GM23338 (cell line): ENCODE data around the gene LCLAT1. TPM values are rescaled to one million over a fixed set of nuclear protein-coding genes. Genes with fewer than 3 reads are reported as not detected.

Source experiments
- ATAC-seq: fragments of 200-7000 bp; cut with Tn5 transposase; 3 replicates; pipeline ENCODE4 v1.9.1; 2020
- DNase-seq: peaks from one replicate; pipeline ENCODE4 v3.0.0-alpha.2; 2015; ENCODE audit warnings: low spot score
- H2AFZ ChIP-seq: fragments of 200-600 bp; sonication (generic); 2 replicates; pipeline ENCODE4 v1.8.0; 2016; ENCODE audit warnings: antibody characterized with exemption, mild to moderate bottlenecking, moderate library complexity
- H3F3A ChIP-seq: fragments of 200-600 bp; sonication (generic); replicated peaks from 2 replicates; pipeline ENCODE4 v1.8.0; 2017; ENCODE audit warnings: antibody characterized with exemption, mixed run types, low read depth
- H3K27ac ChIP-seq: fragments of 200-600 bp; sonication (generic); 2 replicates; pipeline ENCODE4 v1.6.1; 2016; ENCODE audit warnings: low read depth
- H3K27me3 ChIP-seq: fragments of 200-600 bp; sonication (generic); 2 replicates; pipeline ENCODE4 v1.8.0; 2016; ENCODE audit warnings: mild to moderate bottlenecking, mixed run types, moderate library complexity; ENCODE audit not compliant: insufficient read depth
- H3K36me3 ChIP-seq: fragments of 200-600 bp; sonication (generic); 2 replicates; pipeline ENCODE4 v1.8.0; 2016; ENCODE audit warnings: mild to moderate bottlenecking; ENCODE audit not compliant: insufficient read depth
- H3K4me1 ChIP-seq: fragments of 200-600 bp; sonication (generic); 2 replicates; pipeline ENCODE4 v1.8.0; 2016; ENCODE audit warnings: mild to moderate bottlenecking, moderate library complexity; ENCODE audit not compliant: insufficient read depth
- H3K4me2 ChIP-seq: fragments of 200-600 bp; sonication (generic); 2 replicates; pipeline ENCODE4 v1.7.1; 2017; ENCODE audit warnings: mixed run types
- H3K4me3 ChIP-seq: fragments of 200-600 bp; sonication (generic); 2 replicates; pipeline ENCODE4 v1.6.1; 2016; ENCODE audit warnings: mixed run types
- H3K79me2 ChIP-seq: fragments of 200-600 bp; sonication (generic); replicated peaks from 2 replicates; pipeline ENCODE4 v1.8.0; 2017; ENCODE audit warnings: mild to moderate bottlenecking; ENCODE audit not compliant: insufficient read depth
- H3K9me2 ChIP-seq: fragments of 200-600 bp; sonication (generic); 2 replicates; pipeline ENCODE4 v1.8.0; 2017; ENCODE audit not compliant: insufficient read depth
- H4K20me1 ChIP-seq: fragments of 200-600 bp; sonication (generic); replicated peaks from 2 replicates; pipeline ENCODE4 v1.8.0; 2017; ENCODE audit warnings: mild to moderate bottlenecking; ENCODE audit not compliant: insufficient read depth
- H3K27ac Mint-ChIP-seq: 2 replicates; pipeline ENCODE4 v1.8.0; 2020; ENCODE audit warnings: inconsistent platforms, mild to moderate bottlenecking, moderate library complexity, mixed read lengths
- H3K27me3 Mint-ChIP-seq: 3 replicates; pipeline ENCODE4 v1.8.0; 2022; ENCODE audit warnings: low read depth, mild to moderate bottlenecking, moderate library complexity, mixed read lengths, inconsistent platforms; ENCODE audit not compliant: insufficient read depth, poor library complexity
- H3K36me3 Mint-ChIP-seq: 3 replicates; pipeline ENCODE4 v1.8.0; 2021; ENCODE audit warnings: low read depth, mild to moderate bottlenecking, inconsistent platforms, moderate library complexity, mixed read lengths
- H3K4me1 Mint-ChIP-seq: 3 replicates; pipeline ENCODE4 v1.8.0; 2020; ENCODE audit warnings: mild to moderate bottlenecking, inconsistent platforms, mixed read lengths
- H3K4me3 Mint-ChIP-seq: 3 replicates; pipeline ENCODE4 v1.8.0; 2021; ENCODE audit warnings: moderate library complexity, mild to moderate bottlenecking, inconsistent platforms, mixed read lengths
- H3K9me3 Mint-ChIP-seq: 3 replicates; pipeline ENCODE4 v1.8.0; 2020; ENCODE audit warnings: moderate library complexity, mild to moderate bottlenecking, inconsistent platforms, mixed read lengths
- CREB1 ChIP-seq: fragments of 250-450 bp; sonication (Bioruptor Pico); IDR thresholded peaks from 2 replicates; pipeline ENCODE4 v1.5.0; 2020; ENCODE audit warnings: low read depth, mild to moderate bottlenecking, moderate library complexity
- CTCF ChIP-seq, 2 experiments: fragments of 200-600 bp in 1 of 2; sonication (generic) in 1 of 2; conservative IDR thresholded peaks; 2 replicates each; pipeline versions ENCODE4 v1.5.1 to v1.6.1; 2016 to 2017; ENCODE audit warnings: antibody characterized with exemption in 2 of 2, low read depth in 2 of 2, mild to moderate bottlenecking in 2 of 2, moderate library complexity in 1 of 2
- ETS1 ChIP-seq: IDR thresholded peaks from 2 replicates; pipeline ENCODE4 v1.6.1; 2016; ENCODE audit warnings: antibody characterized with exemption
- EZH2 ChIP-seq: fragments of 200-600 bp; sonication (generic); IDR thresholded peaks from one replicate; pipeline ENCODE4 v1.8.0; 2017; ENCODE audit warnings: antibody characterized with exemption, mild to moderate bottlenecking, low read depth; ENCODE audit not compliant: unreplicated experiment
- EZH2phosphoT487 ChIP-seq: fragments of 200-600 bp; sonication (generic); IDR thresholded peaks from one replicate; pipeline ENCODE4 v1.8.1; 2018; ENCODE audit warnings: antibody characterized with exemption; ENCODE audit not compliant: unreplicated experiment
- JUNB ChIP-seq: IDR thresholded peaks from one replicate; pipeline ENCODE4 v1.6.1; 2016; ENCODE audit warnings: antibody characterized with exemption; ENCODE audit not compliant: unreplicated experiment
- NANOG ChIP-seq: IDR thresholded peaks from 2 replicates; pipeline ENCODE4 v1.6.1; 2016; ENCODE audit warnings: antibody characterized with exemption, borderline replicate concordance
- POLR2AphosphoS5 ChIP-seq: IDR thresholded peaks from 2 replicates; pipeline ENCODE4 v1.6.1; 2016; ENCODE audit warnings: antibody characterized with exemption, low read depth
- REST ChIP-seq: IDR thresholded peaks from one replicate; pipeline ENCODE4 v1.6.1; 2018; ENCODE audit warnings: antibody characterized with exemption; ENCODE audit not compliant: unreplicated experiment
- ZNF114 ChIP-seq: fragments of 250-450 bp; sonication (Bioruptor Pico); IDR thresholded peaks from 2 replicates; pipeline ENCODE4 v1.5.0; 2020; ENCODE audit warnings: mild to moderate bottlenecking, moderate library complexity
- ZNF331 ChIP-seq: fragments of 250-450 bp; sonication (Bioruptor Pico); IDR thresholded peaks from 2 replicates; pipeline ENCODE4 v1.5.0; 2020; ENCODE audit warnings: low read depth, mild to moderate bottlenecking, moderate library complexity
- polyA plus RNA-seq: library from polyadenylated mRNA; unstranded; fragments of >200 nt; fragmentation: Nextera tagmentation; extraction: Ambion mirVana; gene quantifications from 2 replicates; pipeline ENCODE4 v1.2.1, GENCODE V29; 2016
- total RNA-seq: library from RNA; depleted of rRNA; stranded (reverse); fragments of >200 nt; shearing (Covaris generic); gene quantifications from 2 replicates; pipeline ENCODE4 v1.2.3, GENCODE V29; 2014

LCLAT1 gene
- total and polyA plus RNA-seq, 2 experiments from 2014 or later = 11.5 to 30.1 TPM

GRCh38 chr2:30516166-30516565 lies 69.1 kb downstream of the LCLAT1 start (continued):
- TF ChIP-seq ZNF114 (CRISPR knock-in tag) = no peak
- TF ChIP-seq NANOG = no peak
- no peak for TF ChIP-seq EZH2phosphoT487
- TF ChIP-seq EZH2 = no peak
- no peak for TF ChIP-seq REST
- TF ChIP-seq POLR2AphosphoS5 = no peak

GRCh38 chr2:30519796-30520195 lies 72.8 kb downstream of the LCLAT1 start:
- H3K4me1 ChIP-seq = peaks cover 10% of the 10 kb centered on the region
- Mint-ChIP-seq H3K4me3 (no peak overlapping the region), H3K27me3 (no peaks in the 10 kb centered on the region), H3K9me3 (peaks cover 23% of the 10 kb centered on the region), H3K36me3 (peaks cover 37% of the 10 kb centered on the region), H3K27ac (no peak overlapping the region), H3K4me1 (peaks cover 13% of the 10 kb centered on the region)
- H3K4me2 ChIP-seq = no peak overlapping the region
- H4K20me1 ChIP-seq = no peaks in the 10 kb centered on the region
- no peak overlapping the region for H2AFZ ChIP-seq
- no peaks in the 10 kb centered on the region for H3F3A ChIP-seq
- TF ChIP-seq JUNB = no peak
- no peak overlapping the region for H3K4me3 ChIP-seq
- H3K79me2 ChIP-seq = peaks cover 15% of the 10 kb centered on the region
- ATAC-seq = no peak
- H3K9me2 ChIP-seq = no peaks in the 10 kb centered on the region
- H3K36me3 ChIP-seq = no peaks in the 10 kb centered on the region
- H3K27ac ChIP-seq = no peak overlapping the region
- no peak for DNase-seq
- no peaks in the 10 kb centered on the region for H3K27me3 ChIP-seq

- H3K4me1 Mint-ChIP-seq = peaks cover 8% of the 10 kb centered on the region
- peaks cover 10% of the 10 kb centered on the region; the same call in 1 of the 2 replicates for H3K79me2 ChIP-seq
- H4K20me1 ChIP-seq = no peaks in the 10 kb centered on the region
- no peak overlapping the region for H3K4me3 Mint-ChIP-seq
- H3K27ac Mint-ChIP-seq = peak overlapping the region; percentile 70; the same call in 1 of the 2 replicates
- H3K4me2 ChIP-seq = no peak overlapping the region
- H3K4me1 ChIP-seq = peaks cover 10% of the 10 kb centered on the region; the same call in 1 of the 2 replicates
- H3K36me3 Mint-ChIP-seq = peaks cover 33% of the 10 kb centered on the region
- no peaks in the 10 kb centered on the region for H3K27me3 ChIP-seq
- H3K4me3 ChIP-seq = no peak overlapping the region
- H3K27ac ChIP-seq = no peak overlapping the region
- H3K9me2 ChIP-seq = no peaks in the 10 kb centered on the region
- H3F3A ChIP-seq = no peaks in the 10 kb centered on the region
- no peaks in the 10 kb centered on the region for H3K27me3 Mint-ChIP-seq
- ATAC-seq (no peak), DNase-seq (no peak)
- H2AFZ ChIP-seq = no peak overlapping the region
- peaks cover 21% of the 10 kb centered on the region for H3K9me3 Mint-ChIP-seq
- no peaks in the 10 kb centered on the region for H3K36me3 ChIP-seq
- TF ChIP-seq REST (no peak), CREB1 (CRISPR knock-in tag) (no peak), EZH2phosphoT487 (no peak), ZNF331 (CRISPR knock-in tag) (no peak), JUNB (no peak), CTCF (conservative IDR thresholded peaks at IDR 0.05; ENCODE audit: low read depth in 2 of 2) (no peak), ETS1 (no peak), POLR2AphosphoS5 (no peak), EZH2 (no peak), ZNF114 (CRISPR knock-in tag) (no peak), NANOG (no peak)
These were observed 75.4 kb downstream of the LCLAT1 start for GRCh38 chr2:30522421-30522820.
